Left ventricle myocardium inferior (tissue), 1 donor: Measurements from ENCODE around the gene BACH1. TPM values are rescaled to one million over a fixed set of nuclear protein-coding genes. Genes with fewer than 3 reads are reported as not detected.

ENCODE experiments used
- DNase-seq: peaks from one replicate; pipeline ENCODE4 v3.0.0-alpha.2; 2020
- H3K27ac ChIP-seq: fragments of 200-600 bp; replicated peaks from 2 replicates; pipeline ENCODE4 v1.8.0; 2021
- H3K27me3 ChIP-seq: fragments of 200-600 bp; 2 replicates; pipeline ENCODE4 v1.8.0; 2021; ENCODE audit warnings: low read depth
- H3K36me3 ChIP-seq: fragments of 200-600 bp; 2 replicates; pipeline ENCODE4 v1.8.0; 2021
- H3K4me1 ChIP-seq: fragments of 200-600 bp; 2 replicates; pipeline ENCODE4 v1.8.0; 2021
- H3K4me3 ChIP-seq: fragments of 200-600 bp; 2 replicates; pipeline ENCODE4 v1.8.0; 2021; ENCODE audit warnings: mild to moderate bottlenecking, moderate library complexity
- H3K9me3 ChIP-seq: fragments of 200-600 bp; replicated peaks from 2 replicates; pipeline ENCODE4 v1.8.0; 2021
- intact Hi-C: fragments of 100-400 bp; cut with micrococcal nuclease; formaldehyde crosslinking; loops from one replicate; pipeline ENCODE4 v1.11.0; 2022
- total RNA-seq: library from RNA; stranded (reverse); fragmentation: NEBNext Ultra II Directional; extraction: Animal tissue kit (Norgen Biotek cat#: 25700); gene quantifications from one replicate; pipeline ENCODE4 v1.2.1, GENCODE V29; 2021
- TF ChIP-seq, protein P1 (sequence below): fragments of 200-600 bp; IDR thresholded peaks from 2 replicates; pipeline ENCODE4 v1.8.0; 2021; ENCODE audit warnings: antibody characterized with exemption, mild to moderate bottlenecking, borderline replicate concordance
- donor health status: DM: no; HTN: yes; CAD: no; lungs with severe emphysema.

The BACH1 gene
- total RNA-seq, 1 donor from 2014 or later = 38.3 TPM

DNA sequence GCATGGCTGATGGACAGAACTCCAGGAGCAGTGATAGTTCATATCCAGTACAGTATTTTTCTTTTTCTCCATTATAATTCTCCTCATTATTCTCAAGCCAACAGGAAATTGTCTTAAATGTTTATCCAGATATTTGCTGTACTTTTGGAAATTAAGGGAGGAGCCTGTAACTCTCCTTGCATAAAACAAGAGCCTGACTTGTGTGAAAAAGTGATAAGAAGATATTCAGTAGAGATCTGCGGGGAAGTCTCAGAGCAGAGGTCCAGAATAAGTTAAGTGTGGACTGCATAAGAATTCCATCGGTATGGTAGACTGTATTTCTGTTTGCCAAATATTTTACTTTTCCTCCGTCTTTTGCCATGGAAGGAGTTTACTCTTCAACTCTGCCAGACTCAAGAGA is 70.2 kb downstream of the BACH1 start:
- Histone ChIP-seq H3K4me1 (no peaks in the 10 kb centered on the region), H3K4me3 (no peak overlapping the region), H3K27ac (no peak overlapping the region), H3K36me3 (peaks cover 11% of the 10 kb centered on the region), H3K9me3 (peaks cover 8% of the 10 kb centered on the region), H3K27me3 (no peaks in the 10 kb centered on the region)
- TF ChIP-seq, protein P1, sequence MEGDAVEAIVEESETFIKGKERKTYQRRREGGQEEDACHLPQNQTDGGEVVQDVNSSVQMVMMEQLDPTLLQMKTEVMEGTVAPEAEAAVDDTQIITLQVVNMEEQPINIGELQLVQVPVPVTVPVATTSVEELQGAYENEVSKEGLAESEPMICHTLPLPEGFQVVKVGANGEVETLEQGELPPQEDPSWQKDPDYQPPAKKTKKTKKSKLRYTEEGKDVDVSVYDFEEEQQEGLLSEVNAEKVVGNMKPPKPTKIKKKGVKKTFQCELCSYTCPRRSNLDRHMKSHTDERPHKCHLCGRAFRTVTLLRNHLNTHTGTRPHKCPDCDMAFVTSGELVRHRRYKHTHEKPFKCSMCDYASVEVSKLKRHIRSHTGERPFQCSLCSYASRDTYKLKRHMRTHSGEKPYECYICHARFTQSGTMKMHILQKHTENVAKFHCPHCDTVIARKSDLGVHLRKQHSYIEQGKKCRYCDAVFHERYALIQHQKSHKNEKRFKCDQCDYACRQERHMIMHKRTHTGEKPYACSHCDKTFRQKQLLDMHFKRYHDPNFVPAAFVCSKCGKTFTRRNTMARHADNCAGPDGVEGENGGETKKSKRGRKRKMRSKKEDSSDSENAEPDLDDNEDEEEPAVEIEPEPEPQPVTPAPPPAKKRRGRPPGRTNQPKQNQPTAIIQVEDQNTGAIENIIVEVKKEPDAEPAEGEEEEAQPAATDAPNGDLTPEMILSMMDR = no peak
- intact Hi-C loops = no loop called here
- DNase-seq = no peak

DNA sequence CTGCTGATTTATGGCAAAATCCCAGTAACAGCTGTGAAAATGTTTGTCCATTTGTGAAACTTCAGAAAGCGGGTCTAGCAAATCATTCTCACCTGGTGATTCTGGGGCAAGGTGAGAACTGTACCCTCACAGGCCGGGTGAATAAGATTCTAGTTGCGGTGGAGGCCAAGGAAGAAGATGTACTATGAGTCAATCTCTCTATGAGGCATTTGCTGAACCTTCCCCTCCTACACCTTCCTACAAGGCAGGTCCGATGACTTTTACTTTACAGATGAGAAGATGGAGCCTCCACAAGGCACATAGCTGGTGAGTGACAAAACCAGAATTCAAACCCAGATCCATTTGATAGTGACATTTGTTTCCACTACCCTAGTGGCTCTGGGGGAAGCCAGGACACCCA is 72.7 kb downstream of the BACH1 start:
- no peak overlapping the region for H3K27ac ChIP-seq
- TF ChIP-seq, protein P1 = no peak
- intact Hi-C loops = loop anchor here (5.0 kb wide), 1 partner anchor 204 kb away; no protein-coding TSS in a partner anchor
- DNase-seq = no peak
- peaks cover 4% of the 10 kb centered on the region for H3K4me1 ChIP-seq
- H3K9me3 ChIP-seq = peaks cover 4% of the 10 kb centered on the region
- no peak overlapping the region for H3K4me3 ChIP-seq
- H3K27me3 ChIP-seq = no peaks in the 10 kb centered on the region
- H3K36me3 ChIP-seq = peaks cover 10% of the 10 kb centered on the region

DNA sequence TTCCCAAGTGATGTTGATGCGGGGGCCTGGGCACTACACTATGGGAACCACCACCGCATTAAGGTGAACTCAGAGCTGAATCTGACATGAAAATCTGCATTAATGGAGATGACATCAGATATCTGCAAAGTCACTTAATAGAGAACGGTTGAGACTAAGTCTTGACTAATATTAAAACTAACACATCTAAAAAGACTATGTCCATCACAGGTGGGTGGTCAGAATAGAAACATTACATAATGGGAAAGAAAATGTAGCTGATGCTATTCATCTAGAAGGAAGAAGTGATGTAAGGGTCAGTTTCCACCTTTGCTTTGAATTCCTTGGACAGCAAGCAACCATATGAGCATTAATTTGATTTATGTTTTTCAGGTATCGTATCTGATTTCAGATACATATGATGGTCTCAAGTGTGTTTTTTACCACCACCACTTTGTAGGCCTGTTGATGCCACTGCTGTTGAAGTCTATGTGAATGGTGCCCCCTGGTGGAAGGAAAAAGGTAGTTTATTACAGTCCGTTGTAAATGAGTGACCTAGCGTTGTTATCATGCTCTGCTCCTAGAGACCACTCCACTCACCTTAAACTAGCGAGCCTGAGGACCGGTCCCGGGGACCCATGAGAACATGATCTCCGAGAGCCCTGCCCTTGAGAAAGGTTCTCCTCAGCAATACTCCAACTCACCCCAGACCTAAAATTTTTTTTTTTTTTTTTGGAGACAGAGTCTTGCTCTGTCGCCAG is 73.5 kb downstream of the BACH1 start:
- Histone ChIP-seq H3K9me3 (no peaks in the 10 kb centered on the region), H3K4me3 (no peak overlapping the region), H3K4me1 (peaks cover 7% of the 10 kb centered on the region), H3K27me3 (no peaks in the 10 kb centered on the region), H3K36me3 (peaks cover 7% of the 10 kb centered on the region), H3K27ac (no peak overlapping the region)
- TF ChIP-seq, protein P1 = peak; percentile 76
- DNase-seq = no peak
- intact Hi-C loops = loop anchor here (2.0 to 5.0 kb wide), 2 partner anchors 205 to 281 kb away; no protein-coding TSS in a partner anchor

DNA sequence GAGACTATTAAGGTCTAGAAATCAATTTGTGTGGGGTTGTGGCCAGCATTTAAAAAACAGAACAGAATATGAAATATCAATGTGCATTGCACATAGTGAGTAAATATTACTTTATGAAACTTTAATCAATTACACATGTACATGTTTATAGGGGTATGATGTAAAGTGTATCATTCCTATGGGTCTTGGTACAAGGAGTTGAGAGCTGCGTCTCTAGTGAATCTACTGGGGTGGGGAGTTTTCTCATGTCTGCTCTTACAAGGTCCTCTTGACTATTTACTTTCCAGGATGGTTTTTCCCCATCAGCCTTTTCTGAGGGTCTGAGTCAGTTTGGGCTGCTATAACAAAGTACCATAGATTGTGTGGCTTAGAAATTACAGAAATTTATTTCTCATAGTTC is 75.8 kb downstream of the BACH1 start:
- TF ChIP-seq, protein P1 = no peak
- Histone ChIP-seq H3K27ac (no peak overlapping the region), H3K36me3 (peaks cover 7% of the 10 kb centered on the region), H3K9me3 (peaks cover 2% of the 10 kb centered on the region), H3K4me3 (no peak overlapping the region), H3K27me3 (no peaks in the 10 kb centered on the region), H3K4me1 (peaks cover 7% of the 10 kb centered on the region)
- intact Hi-C loops = loop anchor here (5.0 kb wide), 1 partner anchor 207 kb away; no protein-coding TSS in a partner anchor
- DNase-seq = no peak

DNA sequence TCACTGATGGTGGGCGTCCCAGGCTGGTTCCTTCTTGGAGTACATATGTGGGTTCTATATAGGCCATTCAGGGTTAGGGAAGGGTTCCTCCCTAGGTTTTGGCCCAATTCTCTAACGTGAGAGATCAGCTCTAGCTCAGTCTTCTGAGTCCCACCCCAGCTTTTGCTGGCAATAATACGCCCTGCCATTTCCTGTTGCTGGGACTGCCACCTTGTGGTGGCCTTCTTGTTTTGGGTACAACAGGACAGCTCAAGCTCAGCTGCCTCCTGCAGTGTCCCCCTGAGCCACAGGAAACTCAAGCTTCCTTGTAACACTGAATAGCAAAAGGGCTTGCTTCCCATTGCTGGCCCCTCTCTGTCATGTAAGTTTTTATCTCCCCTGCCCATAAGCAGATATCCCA is 77.8 kb downstream of the BACH1 start:
- TF ChIP-seq, protein P1 = peak; percentile 45
- peaks cover 6% of the 10 kb centered on the region for H3K9me3 ChIP-seq
- H3K4me1 ChIP-seq = peaks cover 7% of the 10 kb centered on the region
- no peak overlapping the region for H3K27ac ChIP-seq
- no peaks in the 10 kb centered on the region for H3K27me3 ChIP-seq
- no peak for DNase-seq
- no peak overlapping the region for H3K4me3 ChIP-seq
- peaks cover 7% of the 10 kb centered on the region for H3K36me3 ChIP-seq
- intact Hi-C loops = no loop called here
